ENCODE data around the gene TINCR.

TINCR gene

GRCh38 chr19:5572556-5573286 is 5.0 kb upstream of the TINCR start:
- H2AFZ ChIP-seq, result no peak overlapping the region
- H3K27ac ChIP-seq, result no peak overlapping the region
- no peak overlapping the region for H3K4me3 ChIP-seq (ENCODE audit: low read depth, low read length)
- no peak overlapping the region for H3K9ac ChIP-seq
- H3K36me3 ChIP-seq (ENCODE audit: control insufficient read depth, insufficient read depth, low read length), result no peaks in the 10 kb centered on the region
- H3K79me2 ChIP-seq, result no peaks in the 10 kb centered on the region
- H3K9me3 ChIP-seq (ENCODE audit: control insufficient read depth, low read length), result no peaks in the 10 kb centered on the region
- TF ChIP-seq, protein P1, sequence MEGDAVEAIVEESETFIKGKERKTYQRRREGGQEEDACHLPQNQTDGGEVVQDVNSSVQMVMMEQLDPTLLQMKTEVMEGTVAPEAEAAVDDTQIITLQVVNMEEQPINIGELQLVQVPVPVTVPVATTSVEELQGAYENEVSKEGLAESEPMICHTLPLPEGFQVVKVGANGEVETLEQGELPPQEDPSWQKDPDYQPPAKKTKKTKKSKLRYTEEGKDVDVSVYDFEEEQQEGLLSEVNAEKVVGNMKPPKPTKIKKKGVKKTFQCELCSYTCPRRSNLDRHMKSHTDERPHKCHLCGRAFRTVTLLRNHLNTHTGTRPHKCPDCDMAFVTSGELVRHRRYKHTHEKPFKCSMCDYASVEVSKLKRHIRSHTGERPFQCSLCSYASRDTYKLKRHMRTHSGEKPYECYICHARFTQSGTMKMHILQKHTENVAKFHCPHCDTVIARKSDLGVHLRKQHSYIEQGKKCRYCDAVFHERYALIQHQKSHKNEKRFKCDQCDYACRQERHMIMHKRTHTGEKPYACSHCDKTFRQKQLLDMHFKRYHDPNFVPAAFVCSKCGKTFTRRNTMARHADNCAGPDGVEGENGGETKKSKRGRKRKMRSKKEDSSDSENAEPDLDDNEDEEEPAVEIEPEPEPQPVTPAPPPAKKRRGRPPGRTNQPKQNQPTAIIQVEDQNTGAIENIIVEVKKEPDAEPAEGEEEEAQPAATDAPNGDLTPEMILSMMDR (IDR thresholded peaks at IDR 0.05), result no peak
- H3K27me3 ChIP-seq (ENCODE audit: control insufficient read depth, insufficient read depth, low read length), result no peaks in the 10 kb centered on the region
- H3K4me1 ChIP-seq, result no peaks in the 10 kb centered on the region
- no peak overlapping the region for H3K4me2 ChIP-seq (ENCODE audit: low read length)

- TF ChIP-seq, protein P1 (IDR thresholded peaks at IDR 0.05), result no peak
- Histone ChIP-seq H3K4me1 (no peaks in the 10 kb centered on the region), H3K4me3 (ENCODE audit: low read depth, low read length) (no peak overlapping the region), H3K27me3 (ENCODE audit: control insufficient read depth, insufficient read depth, low read length) (no peaks in the 10 kb centered on the region), H3K27ac (no peak overlapping the region), H3K9me3 (ENCODE audit: control insufficient read depth, low read length) (no peaks in the 10 kb centered on the region), H2AFZ (no peak overlapping the region), H3K36me3 (ENCODE audit: control insufficient read depth, insufficient read depth, low read length) (no peaks in the 10 kb centered on the region), H3K4me2 (ENCODE audit: low read length) (no peak overlapping the region), H3K79me2 (no peaks in the 10 kb centered on the region), H3K9ac (no peak overlapping the region)
Measured at GRCh38 chr19:5571777-5572176, 4.0 kb upstream of the TINCR start.

DNA sequence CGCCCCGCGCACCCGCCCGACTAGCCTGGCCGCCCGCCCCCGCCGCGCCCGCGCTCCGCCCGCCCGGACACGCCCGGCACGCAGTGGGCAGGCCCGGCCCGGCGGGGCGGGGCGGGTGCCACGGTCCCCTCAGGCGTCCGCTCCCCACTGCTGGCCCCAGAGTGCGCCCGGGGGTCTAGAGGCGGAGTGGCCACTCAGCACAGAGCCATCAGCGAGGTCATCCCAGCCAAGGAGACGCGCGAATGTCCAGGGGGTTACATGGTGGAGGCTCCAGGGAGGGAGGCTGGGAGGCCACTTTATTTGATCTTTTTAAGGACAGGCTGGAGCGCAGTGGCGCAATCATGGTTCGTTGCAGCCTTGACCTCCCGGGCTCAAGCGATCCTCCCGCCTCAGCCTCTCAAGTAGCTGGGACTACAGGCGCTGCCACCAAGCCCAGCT is 236 bp upstream of the TINCR start:
- no peaks in the 10 kb centered on the region for H3K9me3 ChIP-seq (ENCODE audit: control insufficient read depth, low read length)
- no peak overlapping the region for H3K4me2 ChIP-seq (ENCODE audit: low read length)
- peaks cover 4% of the 10 kb centered on the region for H3K27me3 ChIP-seq (ENCODE audit: control insufficient read depth, insufficient read depth, low read length)
- H2AFZ ChIP-seq, result no peak overlapping the region
- no peak overlapping the region for H3K9ac ChIP-seq
- no peaks in the 10 kb centered on the region for H3K79me2 ChIP-seq
- H3K27ac ChIP-seq, result no peak overlapping the region
- no peaks in the 10 kb centered on the region for H3K4me1 ChIP-seq
- no peak overlapping the region for H3K4me3 ChIP-seq (ENCODE audit: low read depth, low read length)
- H3K36me3 ChIP-seq (ENCODE audit: control insufficient read depth, insufficient read depth, low read length), result no peaks in the 10 kb centered on the region
- TF ChIP-seq, protein P1 (IDR thresholded peaks at IDR 0.05), result no peak

- Histone ChIP-seq H3K79me2 (no peaks in the 10 kb centered on the region), H3K4me2 (ENCODE audit: low read length) (no peak overlapping the region), H3K4me1 (no peaks in the 10 kb centered on the region), H3K27ac (no peak overlapping the region), H3K36me3 (ENCODE audit: control insufficient read depth, insufficient read depth, low read length) (no peaks in the 10 kb centered on the region), H3K9ac (no peak overlapping the region), H3K27me3 (ENCODE audit: control insufficient read depth, insufficient read depth, low read length) (peaks cover 4% of the 10 kb centered on the region), H2AFZ (no peak overlapping the region), H3K4me3 (ENCODE audit: low read depth, low read length) (no peak overlapping the region), H3K9me3 (ENCODE audit: control insufficient read depth, low read length) (no peaks in the 10 kb centered on the region)
- TF ChIP-seq, protein P1 (IDR thresholded peaks at IDR 0.05), result no peak
Measured at GRCh38 chr19:5564930-5565329, 2.8 kb downstream of the TINCR start.

All from parathyroid adenoma (tissue), 2 donors.